Kidney (tissue), 14 donors: Measurements from ENCODE around the gene MCFD2. TPM values are rescaled to one million over a fixed set of nuclear protein-coding genes. Genes with fewer than 3 reads are reported as not detected.
A peak's percentile ranks its signal among the peaks of the same experiment; 100 is the strongest.

Experiments used
- DNase-seq, 5 donors: peaks; one replicate each; pipeline ENCODE4 v3.0.0-alpha.2; 2013 to 2020
- FAIRE-seq: peaks from 2 replicates; lab custom pipeline; 2012; peaks lifted over from hg19 to GRCh38; lab: Jason Lieb, UNC
- H3K27ac ChIP-seq, 2 donors: one replicate each; pipeline ENCODE4 v1.7.0; 2013; ENCODE audit warnings: low read depth in 2 of 2, low read length in 2 of 2, inconsistent platforms in 1 of 2
- H3K27me3 ChIP-seq: one replicate; pipeline ENCODE4 v1.7.1; 2013; ENCODE audit warnings: low read length, inconsistent platforms; ENCODE audit not compliant: control insufficient read depth, insufficient read depth
- H3K36me3 ChIP-seq, 3 donors: one replicate each; pipeline versions ENCODE4 v1.7.0 to v1.7.1; 2013; ENCODE audit warnings: low read length in 3 of 3, control low read depth in 1 of 3, inconsistent platforms in 1 of 3; ENCODE audit not compliant: insufficient read depth in 3 of 3, control insufficient read depth in 2 of 3
- H3K4me1 ChIP-seq, 3 donors: one replicate each; pipeline versions ENCODE4 v1.7.0 to v1.7.1; 2013; ENCODE audit warnings: low read length in 3 of 3, inconsistent platforms in 1 of 3, low read depth in 1 of 3; ENCODE audit not compliant: control insufficient read depth in 2 of 3, insufficient read depth in 2 of 3
- H3K4me3 ChIP-seq, 3 donors: one replicate each; pipeline versions ENCODE4 v1.7.0 to v1.8.1; 2013; ENCODE audit warnings: low read length in 3 of 3, control low read depth in 1 of 3, inconsistent platforms in 1 of 3
- H3K9ac ChIP-seq, 3 donors: one replicate each; pipeline versions ENCODE4 v1.7.0 to v1.7.1; 2013; ENCODE audit warnings: low read length in 3 of 3, control low read depth in 1 of 3, inconsistent platforms in 1 of 3
- H3K9me3 ChIP-seq, 3 donors: one replicate each; pipeline versions ENCODE4 v1.7.0 to v1.7.1; 2013; ENCODE audit warnings: low read length in 3 of 3, control low read depth in 1 of 3, inconsistent platforms in 1 of 3; ENCODE audit not compliant: control insufficient read depth in 2 of 3, insufficient read depth in 1 of 3
- intact Hi-C: fragments of 100-400 bp; cut with DNase I; formaldehyde crosslinking; loops from one replicate; pipeline ENCODE4 v1.11.1; 2022
- polyA plus RNA-seq: library from polyadenylated mRNA; stranded (reverse); fragments of 350-450 nt; fragmentation: Illumina TruSeq; extraction: RNeasy Lipid Tissue Mini Kit (QIAGEN cat#74804); gene quantifications from one replicate; pipeline ENCODE4 v1.2.3, GENCODE V29; 2014; ENCODE audit warnings: low read depth, low replicate concordance; ENCODE audit not compliant: insufficient read depth
- total RNA-seq: library from RNA; stranded (reverse); fragmentation: NEBNext Ultra II Directional; extraction: Animal tissue kit (Norgen Biotek cat#: 25700); gene quantifications from one replicate; pipeline ENCODE4 v1.2.1, GENCODE V29; 2021
- TF ChIP-seq, protein P1 (sequence below): IDR thresholded peaks from 3 replicates; pipeline ENCODE4 v1.5.1; 2012; ENCODE audit warnings: mild to moderate bottlenecking, moderate library complexity, borderline replicate concordance; ENCODE audit not compliant: insufficient read depth; ENCODE audit errors: extremely low read depth
- donor health status: control.
- donor health status: control.
- donor health status: control.
- donor health status: control.
- donor health status: control.
- donor health status: DM: yes; HTN: yes; CAD: no.
- donor health status: Normal renal cell carcinoma (clear cell type).

The MCFD2 gene
- total and polyA plus RNA-seq, 2 donors from 2014 or later: 42.2 to 86.6 TPM

GRCh38 chr2:46963941-46964673 is 48.5 kb upstream of the MCFD2 start:
- FAIRE-seq: no peak
- peaks cover 0 to 12% (median 0%) of the 10 kb centered on the region in 3 donors for H3K4me1 ChIP-seq
- DNase-seq: no peak

GRCh38 chr2:46963210-46963609 is 47.6 kb upstream of the MCFD2 start:
- H3K4me1 ChIP-seq: peaks cover 0 to 5% (median 0%) of the 10 kb centered on the region in 3 donors
- H3K27me3 ChIP-seq: no peaks in the 10 kb centered on the region
- no peak overlapping the region for H3K27ac ChIP-seq
- TF ChIP-seq, protein P1, sequence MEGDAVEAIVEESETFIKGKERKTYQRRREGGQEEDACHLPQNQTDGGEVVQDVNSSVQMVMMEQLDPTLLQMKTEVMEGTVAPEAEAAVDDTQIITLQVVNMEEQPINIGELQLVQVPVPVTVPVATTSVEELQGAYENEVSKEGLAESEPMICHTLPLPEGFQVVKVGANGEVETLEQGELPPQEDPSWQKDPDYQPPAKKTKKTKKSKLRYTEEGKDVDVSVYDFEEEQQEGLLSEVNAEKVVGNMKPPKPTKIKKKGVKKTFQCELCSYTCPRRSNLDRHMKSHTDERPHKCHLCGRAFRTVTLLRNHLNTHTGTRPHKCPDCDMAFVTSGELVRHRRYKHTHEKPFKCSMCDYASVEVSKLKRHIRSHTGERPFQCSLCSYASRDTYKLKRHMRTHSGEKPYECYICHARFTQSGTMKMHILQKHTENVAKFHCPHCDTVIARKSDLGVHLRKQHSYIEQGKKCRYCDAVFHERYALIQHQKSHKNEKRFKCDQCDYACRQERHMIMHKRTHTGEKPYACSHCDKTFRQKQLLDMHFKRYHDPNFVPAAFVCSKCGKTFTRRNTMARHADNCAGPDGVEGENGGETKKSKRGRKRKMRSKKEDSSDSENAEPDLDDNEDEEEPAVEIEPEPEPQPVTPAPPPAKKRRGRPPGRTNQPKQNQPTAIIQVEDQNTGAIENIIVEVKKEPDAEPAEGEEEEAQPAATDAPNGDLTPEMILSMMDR: no peak
- H3K36me3 ChIP-seq: peaks cover 0 to 6% (median 0%) of the 10 kb centered on the region in 3 donors
- no peak overlapping the region for H3K9ac ChIP-seq
- no peak overlapping the region for H3K4me3 ChIP-seq
- intact Hi-C loops: no loop called here
- no peaks in the 10 kb centered on the region for H3K9me3 ChIP-seq
- DNase-seq (no peak), FAIRE-seq (no peak)

More at GRCh38 chr2:46963941-46964673, 48.5 kb upstream of the MCFD2 start:
- intact Hi-C loops: no loop called here
- Histone ChIP-seq H3K36me3 (peaks cover 0 to under 1% (median 0%) of the 10 kb centered on the region in 3 donors), H3K4me3 (no peak overlapping the region), H3K9ac (no peak overlapping the region), H3K27ac (no peak overlapping the region), H3K9me3 (no peaks in the 10 kb centered on the region), H3K27me3 (no peaks in the 10 kb centered on the region)
- TF ChIP-seq, protein P1: no peak

DNA sequence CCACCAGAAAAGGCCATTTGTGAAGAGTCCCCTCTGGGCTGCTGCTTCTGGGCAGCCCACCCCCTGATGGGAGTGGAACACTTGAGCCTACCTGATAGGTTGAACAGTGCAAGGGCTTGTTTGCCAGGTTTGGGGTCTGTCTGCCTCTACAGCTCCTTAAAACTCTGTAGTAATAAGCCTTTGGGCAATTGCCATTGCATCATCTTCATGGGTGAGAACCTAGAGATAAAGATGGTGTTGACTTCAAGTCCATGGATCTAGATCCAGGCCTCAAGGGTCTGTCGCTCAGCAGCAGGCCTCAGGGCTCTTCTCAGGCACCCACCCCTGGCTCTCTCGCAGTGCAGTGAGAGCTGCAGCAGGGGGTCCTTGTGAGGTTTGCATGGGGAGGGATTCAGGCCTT is 47.1 kb upstream of the MCFD2 start:
- TF ChIP-seq, protein P1: no peak
- FAIRE-seq (no peak), DNase-seq (peak in 1 of 5 donors; percentile 22)
- intact Hi-C loops: no loop called here
- Histone ChIP-seq H3K36me3 (peaks cover 0 to 6% (median 1%) of the 10 kb centered on the region in 3 donors), H3K9me3 (no peaks in the 10 kb centered on the region), H3K27ac (no peak overlapping the region), H3K4me3 (no peak overlapping the region), H3K27me3 (no peaks in the 10 kb centered on the region), H3K9ac (no peak overlapping the region), H3K4me1 (peaks cover 0 to under 1% (median 0%) of the 10 kb centered on the region in 3 donors)
